Left colon (tissue), 2 donors: ENCODE results near the gene TCEAL9. TPM values are rescaled to one million over a fixed set of nuclear protein-coding genes. Genes with fewer than 3 reads are reported as not detected.
A peak's percentile ranks its signal among the peaks of the same experiment; 100 is the strongest.
"Not testable (repeated sequence)": the region's sequence is repeated elsewhere in the genome, so short reads cannot be mapped to it uniquely, and the experiment has no call there.

Experiments
- ATAC-seq: fragments of 200-7000 bp; cut with Tn5 transposase; one replicate; pipeline ENCODE4 v1.9.1; 2020; ENCODE audit warnings: mild to moderate bottlenecking, moderate library complexity
- DNase-seq, 2 donors: peaks; one replicate each; pipeline ENCODE4 v3.0.0-alpha.2; 2020
- intact Hi-C, 2 donors: fragments of 100-400 bp; cut with DNase I in 1 of 2; cut with micrococcal nuclease in 1 of 2; formaldehyde crosslinking; loops; one replicate each; pipeline versions ENCODE4 v1.11.2 to v1.14.0; 2022; cut with DNase I, micrococcal nuclease
- long read RNA-seq: library from polyadenylated mRNA; unstranded; transcript quantifications from one replicate; pipeline ENCODE4 v2.0.0, GENCODE V29; 2021
- total RNA-seq, 2 donors: library from RNA; stranded (reverse); fragmentation: NEBNext Ultra II Directional; extraction: Animal tissue kit (Norgen Biotek cat#: 25700); gene quantifications; one replicate each; pipeline ENCODE4 v1.2.1, GENCODE V29; 2021
- donor health status: DM: no; HTN: no; CAD: no.
- donor health status: DM: yes; HTN: yes; CAD: no.

The TCEAL9 gene
- 10 to 100 TPM; 25.6 to 28.4 TPM for total RNA-seq
- long read RNA-seq, transcript TCEAL9-202 (3 exons, 1,033 nt) = major isoform, 14 of 17 reads
- long read RNA-seq, partial matches to known transcripts = 0 of 17 reads
- long read RNA-seq, other reads (novel, unspliced or antisense) = 1 of 17 reads

- DNase-seq = peak; percentile 59 to 62
- intact Hi-C loops = no loop called here
- ATAC-seq = peak; percentile 85
These were observed at the start of gene TCEAL9 for GRCh38 chrX:103356130-103356798. TCEAL9 (plus strand) TSS chrX:103356506; CDS start chrX:103357685, 1,179 bp downstream.

DNA sequence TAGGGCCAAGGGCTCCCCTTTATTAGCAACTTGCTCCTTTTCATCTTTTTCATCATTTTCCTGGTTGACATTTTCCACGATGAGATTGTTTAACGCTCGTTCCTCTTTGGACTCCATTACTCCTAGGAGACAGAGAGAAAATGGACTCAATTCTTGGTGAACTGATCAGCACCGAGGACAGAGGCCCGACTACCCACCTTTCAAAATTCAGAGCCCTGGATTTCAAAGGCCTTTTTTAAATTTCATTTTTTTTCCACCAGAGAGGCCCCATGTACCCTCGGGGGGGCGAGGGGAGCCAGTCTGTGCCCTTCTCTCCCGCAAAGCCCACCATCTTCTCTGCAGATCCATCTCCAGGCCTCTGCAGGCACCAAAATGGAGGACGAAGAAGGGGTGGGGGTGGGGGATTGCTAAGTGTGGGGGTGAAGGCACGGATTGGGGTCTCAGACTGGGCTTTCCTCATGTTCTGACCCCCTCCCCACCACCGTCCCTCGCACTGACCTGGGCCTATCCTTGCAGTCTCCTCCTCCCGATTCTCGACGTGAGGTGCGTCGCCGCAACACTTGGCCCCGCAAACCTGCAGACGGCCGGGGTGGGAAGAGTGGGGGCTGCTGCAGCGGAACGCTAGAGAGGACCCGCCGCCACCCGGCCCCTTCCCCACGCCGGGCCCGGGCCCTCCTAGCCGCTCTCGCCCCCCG is 46.3 kb upstream of the TCEAL9 start:
- intact Hi-C loops = no loop called here
- no peak for DNase-seq
- peak; percentile 16 for ATAC-seq

DNA sequence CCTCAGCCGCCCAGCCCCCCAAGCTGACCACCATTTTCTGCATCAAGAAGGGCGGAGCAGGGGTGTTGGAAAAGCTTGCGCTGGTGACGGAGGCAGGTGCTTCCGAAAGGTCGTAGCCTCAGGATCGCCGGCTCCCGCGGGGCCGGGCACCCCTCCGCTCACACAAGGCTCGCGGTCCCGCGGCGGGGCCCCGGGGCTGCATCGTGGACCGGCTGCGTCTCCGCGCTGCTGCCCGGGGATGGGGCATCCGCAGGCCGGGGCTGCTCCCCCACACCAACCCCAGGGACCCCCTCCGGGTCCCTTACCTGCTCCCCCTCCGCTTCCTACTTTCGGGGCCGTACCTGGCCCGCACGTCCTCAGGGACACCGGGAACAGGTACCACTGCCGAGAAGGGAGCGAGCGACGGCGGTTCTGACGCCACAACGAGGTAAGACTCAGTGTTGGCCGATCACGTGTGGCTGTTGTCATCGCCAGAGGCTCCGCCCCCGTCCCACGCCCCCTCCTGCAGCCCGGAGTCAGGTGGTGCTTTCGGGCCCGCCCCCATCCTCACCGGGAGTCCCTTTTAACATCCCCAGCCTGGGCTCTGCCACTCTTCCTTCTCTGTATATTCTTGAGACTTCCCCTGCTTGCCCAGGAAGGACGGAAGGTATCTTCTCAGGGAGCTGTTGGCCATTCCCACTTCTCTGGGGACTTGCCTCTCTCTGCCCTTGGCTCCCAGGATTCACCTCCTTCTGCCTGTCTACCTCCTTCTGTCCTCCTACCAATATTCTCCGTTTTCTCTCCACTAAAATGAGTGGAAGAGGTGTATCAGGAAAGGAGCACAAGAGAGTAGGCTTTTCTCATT is 45.5 kb upstream of the TCEAL9 start, which contains the start of gene BEX2:
BEX2 (minus strand) TSS at position 436 of the 844 bp plus-strand sequence. CDS start 1,014 bp downstream, outside the sequence.
- intact Hi-C loops = no loop called here
- ATAC-seq = peak; percentile 100
- peak; percentile 84 to 85 for DNase-seq

- ATAC-seq (no peak), DNase-seq (no peak)
- intact Hi-C loops = no loop called here
These were observed 44.9 kb upstream of the TCEAL9 start for GRCh38 chrX:103311399-103311780.

DNA sequence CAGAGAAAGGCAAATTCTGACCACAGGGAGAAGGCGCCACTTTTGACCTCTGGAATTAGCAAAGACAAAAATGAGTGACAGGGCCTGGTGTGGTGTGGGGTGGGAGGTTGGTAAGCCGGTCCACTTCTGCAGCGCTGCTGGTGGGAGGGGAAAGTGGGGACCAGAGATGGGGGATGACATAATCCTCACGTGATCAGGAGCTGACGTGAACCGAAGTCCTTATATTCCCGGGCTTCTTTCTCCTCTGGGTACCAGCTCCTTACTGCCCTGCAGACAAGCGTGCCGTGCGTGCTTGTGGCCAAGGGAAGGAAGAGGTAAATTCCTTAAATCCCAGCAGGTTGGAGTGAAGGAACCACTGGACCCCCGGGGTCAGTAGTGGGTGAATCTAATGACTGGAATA is 26.3 kb upstream of the TCEAL9 start, which contains the start of gene TCEAL7:
TCEAL7 (plus strand) TSS at position 249 of the 400 bp plus-strand sequence. CDS start 1,165 bp downstream, outside the sequence.
- ATAC-seq (no peak), DNase-seq (no peak)
- intact Hi-C loops = no loop called here

DNA sequence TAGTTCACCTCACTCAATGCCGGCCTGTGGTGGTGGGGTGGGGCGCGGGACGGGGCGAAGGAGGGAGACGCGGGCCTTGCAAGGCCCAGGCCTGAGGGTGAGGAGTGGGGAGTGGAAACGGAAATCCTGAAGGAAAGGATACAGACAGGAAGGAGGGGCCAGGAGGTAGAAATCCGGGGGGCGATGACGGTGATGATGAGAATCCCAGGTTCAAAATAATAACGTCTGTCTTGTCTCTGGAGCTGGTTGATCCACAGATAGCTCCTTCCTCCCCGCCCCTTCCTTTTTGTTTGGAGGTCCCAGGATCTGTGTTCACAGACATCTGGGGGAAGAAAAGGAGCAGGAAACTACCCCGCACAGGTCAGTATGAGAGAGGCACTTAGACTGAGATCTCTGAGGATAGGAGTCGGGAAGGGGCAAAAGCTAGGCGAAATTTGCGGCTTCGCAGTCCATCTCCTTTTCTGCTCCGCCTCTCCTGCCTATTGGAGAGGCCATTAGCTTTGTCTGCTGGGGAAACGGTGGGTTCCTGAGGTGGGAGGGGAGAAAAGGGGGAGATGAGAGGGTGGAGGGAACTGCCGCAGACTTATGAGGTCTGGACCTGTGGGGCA is 25.5 kb upstream of the TCEAL9 start:
- intact Hi-C loops = no loop called here
- no peak for DNase-seq
- no peak for ATAC-seq

GRCh38 chrX:103338663-103339062 is 17.6 kb upstream of the TCEAL9 start:
- DNase-seq = no peak
- intact Hi-C loops = no loop called here
- no peak for ATAC-seq

DNA sequence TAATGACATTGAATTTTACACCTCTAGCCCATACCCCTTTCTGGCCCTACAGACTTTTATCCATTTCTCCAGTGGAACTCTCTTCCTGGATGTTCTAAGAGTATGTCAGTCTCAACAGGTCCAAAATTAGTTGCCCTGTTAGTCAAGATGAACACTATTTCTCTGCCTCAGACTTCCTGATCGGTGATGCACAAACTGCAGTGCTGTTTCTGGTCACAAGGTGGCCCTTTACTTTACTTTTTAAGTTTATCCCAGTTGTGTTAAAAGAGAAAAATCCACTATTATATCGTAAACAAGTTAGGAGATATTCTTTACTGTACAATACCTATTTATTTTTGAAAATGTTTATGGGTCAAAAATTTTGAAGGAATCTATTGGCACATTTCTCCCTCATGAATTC is 13.2 kb upstream of the TCEAL9 start:
- DNase-seq = peak in 1 of 2 donors; percentile 53
- intact Hi-C loops = loop anchor here in 1 of 2 donors (2.0 kb wide), 1 partner anchor 122 kb away; no protein-coding TSS in a partner anchor
- peak; percentile 49 for ATAC-seq

GRCh38 chrX:103344606-103345005 is 11.7 kb upstream of the TCEAL9 start:
- no peak for ATAC-seq
- intact Hi-C loops = no loop called here
- DNase-seq = no peak

DNA sequence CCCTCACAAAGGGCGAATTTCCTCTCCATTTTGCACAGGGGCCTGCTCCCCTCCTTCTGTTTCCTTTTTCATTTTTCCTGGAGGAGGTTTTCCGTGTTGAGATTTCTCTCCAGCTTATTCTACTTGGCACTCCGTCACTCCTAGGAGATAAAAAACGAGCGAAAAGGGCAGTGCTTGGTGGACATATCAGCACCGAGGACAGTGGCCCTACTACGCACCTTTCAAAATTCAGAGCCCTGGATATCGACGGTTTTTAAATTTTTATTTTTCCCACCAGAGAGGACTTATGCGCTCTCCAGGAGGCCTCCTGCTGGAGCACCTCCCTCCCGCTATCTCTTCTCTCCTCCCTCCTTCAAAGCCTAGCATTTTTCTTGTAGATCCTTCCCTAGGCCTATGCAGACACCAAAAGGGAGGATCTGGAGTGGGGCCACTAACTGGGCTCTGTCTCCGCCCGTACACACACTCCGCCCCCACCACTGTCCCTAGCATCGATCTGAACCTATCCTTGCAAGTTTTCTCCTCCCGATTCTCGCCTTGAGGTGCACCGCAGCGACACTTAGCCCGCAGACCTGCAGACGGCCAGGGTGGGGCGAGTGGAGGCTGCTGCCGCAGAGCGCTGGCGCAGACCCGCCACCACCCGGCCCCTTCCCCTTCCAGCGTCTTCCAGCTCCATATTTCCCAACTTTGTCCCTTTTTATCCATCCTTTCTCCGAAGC is 8.5 kb upstream of the TCEAL9 start:
- ATAC-seq (no peak), DNase-seq (no peak)
- intact Hi-C loops = no loop called here

GRCh38 chrX:103356858-103357257 is 552 bp downstream of the TCEAL9 start:
- ATAC-seq (peak; percentile 88), DNase-seq (peak in 1 of 2 donors; percentile 48)
- intact Hi-C loops = no loop called here

GRCh38 chrX:103357871-103358270 is 1.6 kb downstream of the TCEAL9 start:
- ATAC-seq = no peak
- intact Hi-C loops = no loop called here
- no peak for DNase-seq

DNA sequence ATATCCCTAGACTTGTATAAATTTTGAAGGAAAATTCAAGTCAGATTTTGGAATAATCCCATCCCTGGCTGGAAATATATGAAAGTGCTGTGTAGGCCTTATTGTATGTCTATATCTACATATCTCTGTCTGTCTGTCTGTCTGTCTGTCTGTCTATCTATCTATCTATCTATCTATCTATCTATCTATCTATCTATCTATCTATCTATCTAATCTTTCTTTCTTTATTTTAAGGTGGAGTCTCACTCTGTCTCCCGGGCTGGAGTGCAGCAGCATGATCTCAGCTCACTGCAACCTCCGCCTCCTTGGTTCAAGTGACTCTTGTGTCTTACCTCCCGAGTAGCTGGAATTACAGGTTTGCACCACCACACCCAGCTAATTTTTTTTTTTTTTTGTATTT is 3.3 kb downstream of the TCEAL9 start:
- DNase-seq, intact Hi-C loops, ATAC-seq: not testable (repeated sequence)

DNA sequence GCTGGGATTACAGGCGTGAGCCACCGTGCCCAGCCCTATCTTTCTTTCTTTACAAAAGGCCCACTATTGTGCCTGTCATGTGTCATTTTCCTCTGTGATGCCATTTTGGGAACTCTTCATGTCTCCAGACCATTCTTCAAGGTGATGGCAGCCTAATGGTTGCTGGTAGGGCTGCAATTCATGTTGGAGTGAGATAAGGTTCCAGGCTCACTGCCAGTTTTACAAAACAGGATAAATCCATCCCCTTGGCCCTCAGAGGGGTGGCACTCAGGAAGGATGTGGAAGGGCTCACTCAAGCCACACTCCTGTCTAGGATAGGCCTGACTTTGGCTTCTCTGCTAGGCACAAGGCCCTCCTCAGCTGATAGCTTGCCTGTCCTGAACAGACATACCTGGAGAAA is 3.8 kb downstream of the TCEAL9 start:
- DNase-seq = no peak
- no peak for ATAC-seq
- intact Hi-C loops = no loop called here

DNA sequence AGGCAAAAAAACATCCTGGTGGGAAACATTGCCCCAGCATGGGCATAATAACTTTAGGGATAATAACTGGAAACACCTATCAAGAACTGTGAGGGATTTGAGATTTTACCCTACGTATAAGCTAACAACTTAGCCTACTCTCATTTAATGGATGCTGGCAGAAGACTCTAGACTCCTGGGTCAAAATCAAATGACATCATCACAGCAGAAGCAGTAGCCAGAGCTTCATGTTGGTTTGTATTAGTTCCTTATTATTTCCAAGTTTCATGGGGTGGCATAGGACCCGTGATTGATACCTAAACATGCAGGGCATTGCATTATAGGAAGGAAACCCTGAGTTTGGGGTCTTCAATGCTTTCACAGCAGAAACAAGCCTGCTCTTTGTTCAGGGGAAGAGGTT is 4.6 kb downstream of the TCEAL9 start:
- ATAC-seq = no peak
- DNase-seq = no peak
- intact Hi-C loops = no loop called here

GRCh38 chrX:103361798-103362197 is 5.5 kb downstream of the TCEAL9 start:
- no peak for DNase-seq
- no peak for ATAC-seq
- intact Hi-C loops = no loop called here

GRCh38 chrX:103362474-103362873 is 6.2 kb downstream of the TCEAL9 start:
- intact Hi-C loops = no loop called here
- ATAC-seq (no peak), DNase-seq (no peak)

DNA sequence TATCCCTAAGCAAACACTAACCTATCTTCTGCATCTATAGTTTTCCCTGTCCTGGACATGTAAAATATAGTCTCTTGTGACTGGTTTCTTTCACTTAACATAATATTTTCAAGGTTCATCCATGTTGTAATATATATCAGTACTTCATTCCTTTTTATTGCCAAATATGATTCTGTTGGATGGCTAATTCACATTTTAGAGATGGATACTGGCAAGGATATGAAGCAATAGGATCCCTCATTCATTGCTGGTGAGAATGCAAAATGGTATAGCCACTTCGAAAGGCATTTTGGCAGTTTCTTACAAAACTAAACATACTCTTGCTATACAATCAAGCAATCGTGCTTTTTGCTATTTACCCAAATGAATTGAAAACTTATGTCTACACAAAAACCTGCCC is 6.7 kb downstream of the TCEAL9 start:
- intact Hi-C loops = no loop called here
- DNase-seq (no peak), ATAC-seq (no peak)
